GM18907 (cell line): ENCODE measurements around the gene LSAMP.
"Not testable (repeated sequence)": the region's sequence is repeated elsewhere in the genome, so short reads cannot be mapped to it uniquely, and the experiment has no call there.

Experiments used
- ATAC-seq: cut with Tn5 transposase; IDR thresholded peaks from one replicate; pipeline ENCODE4 v1.9.1; 2021; ENCODE audit warnings: mild to moderate bottlenecking, moderate library complexity; ENCODE audit not compliant: unreplicated experiment

The LSAMP gene

GRCh38 chr3:115857518-115858136, 587.7 kb downstream of the LSAMP start:
- ATAC-seq, result no peak

- no peak for ATAC-seq
Observed at GRCh38 chr3:115855911-115856310, 589.4 kb downstream of the LSAMP start.

GRCh38 chr3:115853104-115853503, 592.2 kb downstream of the LSAMP start:
- no peak for ATAC-seq

DNA sequence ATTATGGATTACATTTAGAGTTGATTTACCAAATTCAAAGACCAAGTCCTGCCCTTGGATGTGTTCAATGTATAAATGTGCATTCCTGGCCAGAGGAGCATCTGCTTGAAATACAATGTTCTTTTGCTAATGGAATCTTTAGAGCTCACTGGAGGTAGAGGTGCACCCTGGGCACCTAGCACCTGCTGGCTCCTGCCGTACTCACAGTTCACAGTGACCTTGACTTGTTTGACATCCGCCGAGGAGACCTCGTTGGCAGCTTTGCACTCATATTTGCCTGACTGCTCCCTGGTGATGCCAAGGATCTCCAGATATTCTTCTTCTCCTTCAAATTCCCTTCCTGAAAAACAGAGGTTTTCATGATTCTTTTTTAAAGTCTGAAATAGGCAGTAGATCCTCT, 593.0 kb downstream of the LSAMP start:
- no peak for ATAC-seq

DNA sequence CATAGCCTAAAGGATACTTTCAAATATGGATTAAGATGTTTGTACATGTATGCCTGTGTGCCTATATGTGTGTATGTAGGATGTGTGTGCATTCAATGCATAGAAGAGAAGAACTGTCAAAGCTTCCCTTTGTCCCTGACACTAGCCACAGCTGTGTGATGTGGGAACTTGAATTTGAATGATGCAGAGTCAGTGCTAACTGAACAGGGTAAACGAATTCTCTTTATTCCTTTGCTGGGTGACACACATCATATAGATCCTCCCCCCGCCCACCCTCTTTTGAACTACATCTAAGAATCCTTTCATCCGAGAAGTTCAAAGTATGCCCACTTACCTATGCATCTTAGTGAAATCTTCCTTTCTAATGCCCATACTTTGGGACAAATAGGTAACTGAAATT, 593.7 kb downstream of the LSAMP start:
- ATAC-seq, result no peak

DNA sequence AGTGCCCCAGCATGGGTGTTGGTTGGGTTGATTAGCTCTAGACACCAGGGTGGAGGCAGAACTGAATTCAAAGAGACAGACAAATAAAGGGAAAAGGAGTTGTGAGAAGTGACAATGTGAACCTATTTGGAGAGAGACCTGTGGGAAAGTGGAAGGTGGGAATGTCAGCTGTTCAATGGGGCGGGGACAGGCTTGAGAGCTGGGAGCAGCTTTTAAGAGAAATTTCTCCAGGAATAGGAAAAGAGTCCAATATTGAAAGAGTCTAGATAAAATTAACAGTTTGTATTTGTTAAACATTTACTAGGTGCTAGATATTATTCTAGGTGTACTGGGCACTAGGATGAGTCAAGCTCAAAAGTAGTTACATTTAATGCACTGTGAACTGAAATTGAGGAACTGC, 596.6 kb downstream of the LSAMP start:
- ATAC-seq, result no peak

DNA sequence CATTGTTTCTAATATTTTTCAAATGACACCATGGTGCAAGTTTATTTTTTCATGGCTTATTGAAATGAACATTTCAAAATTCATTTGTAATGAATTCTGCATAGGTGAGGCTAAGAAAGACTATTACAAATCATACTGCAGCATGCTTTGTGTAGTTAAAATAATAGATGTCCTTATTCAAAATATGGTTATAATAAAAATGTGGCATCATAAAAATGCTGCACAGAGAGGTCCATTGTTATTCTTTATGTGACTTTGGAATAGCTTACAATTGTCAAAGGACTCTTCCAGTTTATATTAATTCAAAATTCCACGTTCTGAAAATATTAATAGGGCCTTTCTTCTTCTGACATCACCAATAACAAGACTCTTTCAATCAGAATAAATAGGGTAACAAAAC, 599.3 kb downstream of the LSAMP start:
- ATAC-seq, result no peak

DNA sequence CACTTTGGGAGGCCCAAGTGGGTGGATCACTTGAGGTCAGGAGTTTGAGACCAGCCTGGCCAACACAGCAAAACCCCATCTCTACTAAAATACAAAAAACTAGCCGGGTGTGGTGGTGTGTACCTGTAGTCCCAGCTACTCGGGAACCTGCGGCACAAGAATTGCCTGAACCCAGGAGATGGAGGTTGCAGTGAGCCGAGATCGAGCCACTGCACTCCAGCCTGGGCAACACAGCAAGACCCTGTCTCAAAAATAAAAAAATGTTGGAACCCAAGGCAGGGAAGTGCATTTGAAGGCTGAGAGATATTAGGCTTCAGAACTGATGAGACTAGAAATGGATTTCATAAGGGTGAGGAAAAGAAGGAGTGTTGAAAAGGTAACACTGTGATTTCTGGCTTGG, 600.6 kb downstream of the LSAMP start:
- not testable (repeated sequence) for ATAC-seq

DNA sequence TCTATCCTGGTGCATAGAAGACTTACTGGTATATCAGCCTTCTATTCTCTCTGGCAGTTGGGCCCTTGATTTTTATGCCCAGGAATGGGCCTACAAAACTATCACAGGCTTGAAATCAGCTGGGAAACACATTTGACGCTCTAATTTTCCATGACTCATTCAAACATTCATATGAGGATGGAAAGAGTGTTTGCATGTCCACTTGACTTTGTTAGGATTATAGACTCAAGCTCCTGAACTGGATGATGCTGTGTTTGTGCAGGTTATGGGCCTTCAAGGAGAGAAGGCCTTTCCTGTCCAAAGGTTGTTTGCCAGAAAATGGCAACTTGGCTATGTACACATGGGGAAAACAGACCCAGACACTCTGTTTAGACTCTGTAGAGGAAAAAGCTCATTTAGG, 602.1 kb downstream of the LSAMP start:
- ATAC-seq, result no peak

GRCh38 chr3:115839246-115839645, 606.0 kb downstream of the LSAMP start:
- ATAC-seq, result no peak

GRCh38 chr3:115838786-115839185, 606.5 kb downstream of the LSAMP start:
- ATAC-seq, result no peak

DNA sequence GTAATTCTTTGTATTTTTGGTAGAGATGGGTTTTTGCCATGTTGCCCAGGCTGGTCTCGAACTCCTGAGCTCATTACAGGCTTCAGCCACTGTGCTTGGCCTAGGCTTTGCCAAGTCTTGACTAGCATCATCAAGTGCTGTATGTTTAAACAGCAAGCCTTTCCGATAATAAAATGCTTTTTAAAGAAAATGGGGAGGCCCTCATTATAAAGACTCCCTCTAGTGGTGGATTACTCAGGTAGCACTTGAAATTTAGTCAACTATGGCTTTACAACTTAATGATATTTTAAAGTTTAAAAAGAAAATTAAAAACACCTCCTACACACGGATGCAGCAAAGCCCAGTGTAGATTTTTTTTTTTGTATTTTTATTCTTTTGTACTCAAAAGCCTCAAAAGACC, 608.3 kb downstream of the LSAMP start:
- no peak for ATAC-seq

GRCh38 chr3:115835946-115836345, 609.3 kb downstream of the LSAMP start:
- ATAC-seq, result no peak

DNA sequence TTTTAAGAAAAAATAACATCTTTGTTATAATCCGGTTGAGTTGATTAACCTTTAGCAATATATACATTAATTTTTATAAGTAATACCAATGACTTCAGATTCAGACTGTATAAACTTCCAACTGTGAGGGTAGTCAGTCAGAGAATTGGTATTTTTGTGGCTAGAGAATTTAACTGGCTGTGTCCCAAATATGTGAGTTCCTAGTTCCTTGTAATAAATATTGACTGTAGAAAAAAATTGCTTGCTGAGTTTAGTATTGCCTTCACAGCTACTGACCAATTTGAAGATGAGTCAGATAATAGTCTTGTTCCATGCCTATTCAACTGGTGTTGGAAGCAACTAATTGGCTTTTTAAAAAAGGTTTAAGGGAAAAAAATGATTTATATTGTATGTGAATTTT, 611.2 kb downstream of the LSAMP start:
- ATAC-seq, result no peak

DNA sequence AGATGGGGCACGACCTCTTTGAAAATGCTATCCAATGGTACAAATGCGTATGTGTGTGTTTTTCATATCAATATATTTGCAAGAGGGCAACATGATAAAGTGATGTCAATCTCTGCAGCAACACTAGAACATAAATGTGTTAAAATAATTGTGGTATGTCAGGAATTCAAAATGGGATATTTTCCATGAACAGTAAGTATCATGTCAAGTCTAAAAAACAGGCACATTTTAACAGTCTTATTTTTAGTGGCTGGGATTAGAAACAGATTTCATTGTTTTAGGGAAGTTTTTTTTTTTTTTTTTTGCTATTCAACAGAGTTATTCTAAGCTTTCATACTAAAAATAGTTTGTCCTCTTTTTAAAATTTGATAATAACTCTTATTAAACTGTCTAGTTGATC, 612.2 kb downstream of the LSAMP start:
- ATAC-seq, result no peak

GRCh38 chr3:115832265-115832664, 613.0 kb downstream of the LSAMP start:
- ATAC-seq, result no peak

DNA sequence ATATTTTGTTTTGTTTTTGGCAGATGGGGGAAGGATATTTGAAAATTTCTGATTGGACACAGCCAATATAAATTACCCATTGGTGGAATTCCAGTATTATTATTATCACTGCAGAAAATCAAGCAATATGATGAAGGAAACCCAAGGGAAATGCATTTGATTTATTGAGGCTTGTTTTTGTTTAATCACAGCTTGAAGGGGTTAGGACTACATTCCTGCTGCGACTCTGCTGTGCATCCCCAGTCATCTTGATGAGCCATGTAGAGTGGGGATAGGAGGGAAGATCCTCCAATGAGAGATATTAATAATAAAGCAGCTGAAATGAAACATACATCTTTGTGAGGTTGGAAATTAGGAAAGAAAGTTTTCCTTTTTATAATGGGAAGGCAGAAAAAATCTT, 613.4 kb downstream of the LSAMP start:
- ATAC-seq, result no peak

DNA sequence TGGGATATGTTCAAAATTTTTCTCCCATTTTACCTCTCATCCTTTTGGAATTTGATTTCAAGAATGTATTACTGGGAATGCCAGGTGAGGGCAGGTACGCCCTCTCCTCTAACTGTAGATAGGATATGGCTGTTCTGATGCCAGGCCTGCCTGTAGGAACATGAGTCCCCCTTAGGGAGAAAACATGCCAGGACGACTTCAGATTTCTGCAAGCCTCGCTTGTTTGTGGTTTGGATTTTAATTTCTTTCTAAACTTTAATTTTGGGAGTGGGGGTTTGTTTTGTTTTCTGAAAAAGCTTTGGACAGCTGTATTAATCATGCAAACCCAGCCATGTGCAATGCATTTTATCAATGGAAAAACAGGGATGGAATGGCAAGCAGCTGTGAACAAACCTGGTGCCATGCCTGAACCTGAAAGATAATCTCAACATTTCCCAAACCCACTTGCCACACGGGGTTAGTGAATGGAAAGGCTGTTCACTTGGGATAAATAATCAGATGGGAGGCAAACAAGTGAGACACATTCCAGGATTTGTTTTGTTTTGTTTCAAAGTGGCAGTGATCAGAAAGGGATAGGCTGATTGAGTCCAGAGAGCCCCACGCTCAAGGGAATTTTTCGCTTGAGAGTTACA, 614.4 kb downstream of the LSAMP start:
- ATAC-seq, result no peak

- ATAC-seq, result no peak
Observed at GRCh38 chr3:115828401-115828800, 616.9 kb downstream of the LSAMP start.

- ATAC-seq, result no peak
Observed at GRCh38 chr3:115827495-115827894, 617.8 kb downstream of the LSAMP start.

- no peak for ATAC-seq
Observed at GRCh38 chr3:115825046-115825445, 620.2 kb downstream of the LSAMP start.

- no peak for ATAC-seq
Observed at GRCh38 chr3:115823083-115823482, 622.2 kb downstream of the LSAMP start.

- no peak for ATAC-seq
Observed at GRCh38 chr3:115822579-115822978, 622.7 kb downstream of the LSAMP start.
